Liver (tissue), 9 donors: ENCODE results near the gene OTUD5. TPM values are rescaled to one million over a fixed set of nuclear protein-coding genes. Genes with fewer than 3 reads are reported as not detected.

Experiments
- DNase-seq: peaks from one replicate; pipeline ENCODE4 v3.0.0-alpha.2; 2017; ENCODE audit warnings: low spot score
- H3K27ac ChIP-seq, 2 donors: one replicate each; pipeline ENCODE4 v1.7.0; 2013; ENCODE audit warnings: inconsistent platforms in 2 of 2, low read length in 2 of 2, control low read depth in 1 of 2, low read depth in 1 of 2, mild to moderate bottlenecking in 1 of 2
- H3K27me3 ChIP-seq, 4 donors: one replicate each; pipeline versions ENCODE4 v1.6.1 to v1.7.0; 2013; ENCODE audit warnings: low read length in 3 of 4, inconsistent platforms in 1 of 4, mild to moderate bottlenecking in 1 of 4, moderate library complexity in 1 of 4; ENCODE audit not compliant: control insufficient read depth in 4 of 4, insufficient read depth in 4 of 4
- H3K36me3 ChIP-seq, 4 donors: one replicate each; pipeline versions ENCODE4 v1.6.1 to v1.7.0; 2013; ENCODE audit warnings: low read length in 3 of 4, mild to moderate bottlenecking in 3 of 4, low read depth in 1 of 4, moderate library complexity in 1 of 4; ENCODE audit not compliant: control insufficient read depth in 4 of 4, insufficient read depth in 3 of 4
- H3K4me1 ChIP-seq, 4 donors: one replicate each; pipeline versions ENCODE4 v1.6.1 to v1.7.0; 2013; ENCODE audit warnings: low read length in 3 of 4, mild to moderate bottlenecking in 3 of 4, moderate library complexity in 1 of 4; ENCODE audit not compliant: control insufficient read depth in 4 of 4, insufficient read depth in 4 of 4
- H3K4me3 ChIP-seq, 3 donors: one replicate each; pipeline versions ENCODE4 v1.6.1 to v1.7.0; 2013; ENCODE audit warnings: low read length in 3 of 3, control low read depth in 1 of 3, low read depth in 1 of 3, mild to moderate bottlenecking in 1 of 3
- H3K9ac ChIP-seq, 2 donors: one replicate each; pipeline ENCODE4 v1.7.0; 2013; ENCODE audit warnings: low read length in 2 of 2, mild to moderate bottlenecking in 2 of 2, moderate library complexity in 2 of 2, control low read depth in 1 of 2, low read depth in 1 of 2
- H3K9me3 ChIP-seq, 4 donors: one replicate each; pipeline versions ENCODE4 v1.6.1 to v1.7.0; 2013; ENCODE audit warnings: low read length in 3 of 4; ENCODE audit not compliant: control insufficient read depth in 4 of 4
- EGR1 ChIP-seq, 2 donors: IDR thresholded peaks; 2 replicates each; pipeline ENCODE4 v1.6.1; 2016 to 2018; ENCODE audit warnings: antibody characterized with exemption in 2 of 2, low read depth in 2 of 2
- FOXA1 ChIP-seq: IDR thresholded peaks from 2 replicates; pipeline ENCODE4 v1.6.1; 2016; ENCODE audit warnings: antibody characterized with exemption
- FOXA2 ChIP-seq: IDR thresholded peaks from 2 replicates; pipeline ENCODE4 v1.6.1; 2016; ENCODE audit warnings: antibody characterized with exemption
- GABPA ChIP-seq, 2 donors: IDR thresholded peaks in 1 of 2; conservative IDR thresholded peaks in 1 of 2; 2 replicates each; pipeline ENCODE4 v1.6.1; 2016; ENCODE audit warnings: antibody characterized with exemption in 2 of 2, mild to moderate bottlenecking in 1 of 2, moderate library complexity in 1 of 2
- HNF4A ChIP-seq, 2 donors: conservative IDR thresholded peaks; 2 replicates each; pipeline ENCODE4 v1.6.1; 2016; ENCODE audit warnings: antibody characterized with exemption in 2 of 2, mild to moderate bottlenecking in 2 of 2
- HNF4G ChIP-seq: IDR thresholded peaks from 2 replicates; pipeline ENCODE4 v1.6.1; 2016; ENCODE audit warnings: antibody characterized with exemption
- JUND ChIP-seq, 2 donors: IDR thresholded peaks; 2 replicates each; pipeline ENCODE4 v1.6.1; 2016; ENCODE audit warnings: antibody characterized with exemption in 2 of 2
- NR2F2 ChIP-seq: IDR thresholded peaks from 2 replicates; pipeline ENCODE4 v1.6.1; 2016; ENCODE audit warnings: antibody characterized with exemption
- RAD21 ChIP-seq, 2 donors: IDR thresholded peaks; 2 replicates each; pipeline ENCODE4 v1.6.1; 2016; ENCODE audit warnings: antibody characterized with exemption in 2 of 2, mild to moderate bottlenecking in 2 of 2
- RXRA ChIP-seq, 2 donors: IDR thresholded peaks; 2 replicates each; pipeline ENCODE4 v1.6.1; 2017 to 2018; ENCODE audit warnings: antibody characterized with exemption in 2 of 2, mild to moderate bottlenecking in 1 of 2
- SP1 ChIP-seq: IDR thresholded peaks from 2 replicates; pipeline ENCODE4 v1.6.1; 2018; ENCODE audit warnings: antibody characterized with exemption, mild to moderate bottlenecking
- TAF1 ChIP-seq: conservative IDR thresholded peaks from 2 replicates; pipeline ENCODE4 v1.6.1; 2016; ENCODE audit warnings: antibody characterized with exemption, mild to moderate bottlenecking
- YY1 ChIP-seq: IDR thresholded peaks from 2 replicates; pipeline ENCODE4 v1.6.1; 2016; ENCODE audit warnings: antibody characterized with exemption, mild to moderate bottlenecking
- WGBS: extraction: QIAGEN DNeasy Blood & Tissue Kit; methylation state at CpG from one replicate; pipeline ENCODE4 v1.1.7; 2013; 5-methylcytosine and 5-hydroxymethylcytosine counted together
- polyA plus RNA-seq, 2 donors: library from polyadenylated mRNA; stranded (reverse) in 1 of 2; unstranded in 1 of 2; fragments of 200-250 nt in 1 of 2; fragments of >200 nt in 1 of 2; fragmentation: Nextera tagmentation in 1 of 2; extraction: Ambion mirVana in 1 of 2; gene quantifications; one replicate each; pipeline versions ENCODE4 v1.2.1 to v1.2.3, GENCODE V29; 2013 to 2015
- total RNA-seq, 2 donors: library from RNA; depleted of rRNA; stranded (reverse); fragments of >200 nt; gene quantifications; one replicate each; pipeline ENCODE4 v1.2.3, GENCODE V29; 2014
- TF ChIP-seq, protein P1 (sequence below): IDR thresholded peaks from 2 replicates; pipeline ENCODE4 v1.6.1; 2016; ENCODE audit warnings: antibody characterized with exemption
- TF ChIP-seq, protein P2 (sequence below): IDR thresholded peaks from 2 replicates; pipeline ENCODE4 v1.6.1; 2016; ENCODE audit warnings: antibody characterized with exemption, mild to moderate bottlenecking
- TF ChIP-seq, protein P3 (sequence below): IDR thresholded peaks from 2 replicates; pipeline ENCODE4 v1.6.1; 2016; ENCODE audit warnings: antibody characterized with exemption
- TF ChIP-seq, protein P4 (sequence below): fragments of 150-350 bp; IDR thresholded peaks from 2 replicates; pipeline ENCODE4 v1.5.1; 2017; ENCODE audit warnings: improper control_type of control experiment, low read depth, low read length; ENCODE audit not compliant: missing input control
- TF ChIP-seq, protein P5 (sequence below): IDR thresholded peaks from 2 replicates; pipeline ENCODE4 v1.6.1; 2016; ENCODE audit warnings: antibody characterized with exemption
- donor health status: healthy.
- donor health status: healthy.
- donor health status: healthy.
- donor health status: healthy.
- donor health status: healthy.

OTUD5 gene
- total and polyA plus RNA-seq, 4 donors, result 9.3 to 29.3 (median 17.9) TPM

DNA sequence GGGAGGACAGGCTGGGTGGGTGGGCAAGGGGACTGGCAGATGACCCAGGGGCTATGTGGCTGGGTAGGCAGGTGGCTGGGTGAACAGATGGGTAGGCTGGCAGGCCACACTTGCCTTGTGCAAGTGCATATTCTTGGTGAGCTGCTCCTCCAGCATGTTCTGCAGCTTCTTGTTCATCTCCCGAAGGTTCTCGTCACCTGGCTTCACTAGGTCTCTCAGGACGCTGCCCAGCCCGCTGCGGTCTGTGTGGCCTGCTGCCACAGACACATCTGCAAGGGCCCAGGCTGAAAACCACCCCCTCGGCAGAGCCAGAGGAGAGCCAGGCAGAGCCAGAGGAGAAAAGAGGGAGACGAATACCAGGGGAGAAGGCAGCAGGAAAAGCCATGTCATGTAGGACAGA lies 17.6 kb upstream of the OTUD5 start:
- Histone ChIP-seq H3K4me3 (no peak overlapping the region), H3K36me3 (peaks cover 2 to 27% (median 13%) of the 10 kb centered on the region in 4 donors), H3K27ac (no peak overlapping the region), H3K9ac (no peak overlapping the region), H3K9me3 (no peaks in the 10 kb centered on the region), H3K27me3 (no peaks in the 10 kb centered on the region), H3K4me1 (peaks cover 3 to 8% (median 4%) of the 10 kb centered on the region in 4 donors)
- 93% methylated on average over 7 of the region's 7 CpGs for WGBS
- no peak for DNase-seq
- TF ChIP-seq RXRA (IDR thresholded peaks at IDR 0.05) (no peak), EGR1 (IDR thresholded peaks at IDR 0.05; ENCODE audit: low read depth in 2 of 2) (no peak), JUND (IDR thresholded peaks at IDR 0.05) (no peak), SP1 (no peak), NR2F2 (no peak), HNF4A (conservative IDR thresholded peaks at IDR 0.05) (no peak), HNF4G (no peak), FOXA1 (no peak), FOXA2 (no peak), GABPA (IDR thresholded peaks at IDR 0.05 in 1 of 2, conservative IDR thresholded peaks at IDR 0.05 in 1 of 2) (no peak), TAF1 (no peak)
- TF ChIP-seq, protein P1, sequence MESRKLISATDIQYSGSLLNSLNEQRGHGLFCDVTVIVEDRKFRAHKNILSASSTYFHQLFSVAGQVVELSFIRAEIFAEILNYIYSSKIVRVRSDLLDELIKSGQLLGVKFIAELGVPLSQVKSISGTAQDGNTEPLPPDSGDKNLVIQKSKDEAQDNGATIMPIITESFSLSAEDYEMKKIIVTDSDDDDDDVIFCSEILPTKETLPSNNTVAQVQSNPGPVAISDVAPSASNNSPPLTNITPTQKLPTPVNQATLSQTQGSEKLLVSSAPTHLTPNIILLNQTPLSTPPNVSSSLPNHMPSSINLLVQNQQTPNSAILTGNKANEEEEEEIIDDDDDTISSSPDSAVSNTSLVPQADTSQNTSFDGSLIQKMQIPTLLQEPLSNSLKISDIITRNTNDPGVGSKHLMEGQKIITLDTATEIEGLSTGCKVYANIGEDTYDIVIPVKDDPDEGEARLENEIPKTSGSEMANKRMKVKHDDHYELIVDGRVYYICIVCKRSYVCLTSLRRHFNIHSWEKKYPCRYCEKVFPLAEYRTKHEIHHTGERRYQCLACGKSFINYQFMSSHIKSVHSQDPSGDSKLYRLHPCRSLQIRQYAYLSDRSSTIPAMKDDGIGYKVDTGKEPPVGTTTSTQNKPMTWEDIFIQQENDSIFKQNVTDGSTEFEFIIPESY, result no peak
- TF ChIP-seq, protein P2, sequence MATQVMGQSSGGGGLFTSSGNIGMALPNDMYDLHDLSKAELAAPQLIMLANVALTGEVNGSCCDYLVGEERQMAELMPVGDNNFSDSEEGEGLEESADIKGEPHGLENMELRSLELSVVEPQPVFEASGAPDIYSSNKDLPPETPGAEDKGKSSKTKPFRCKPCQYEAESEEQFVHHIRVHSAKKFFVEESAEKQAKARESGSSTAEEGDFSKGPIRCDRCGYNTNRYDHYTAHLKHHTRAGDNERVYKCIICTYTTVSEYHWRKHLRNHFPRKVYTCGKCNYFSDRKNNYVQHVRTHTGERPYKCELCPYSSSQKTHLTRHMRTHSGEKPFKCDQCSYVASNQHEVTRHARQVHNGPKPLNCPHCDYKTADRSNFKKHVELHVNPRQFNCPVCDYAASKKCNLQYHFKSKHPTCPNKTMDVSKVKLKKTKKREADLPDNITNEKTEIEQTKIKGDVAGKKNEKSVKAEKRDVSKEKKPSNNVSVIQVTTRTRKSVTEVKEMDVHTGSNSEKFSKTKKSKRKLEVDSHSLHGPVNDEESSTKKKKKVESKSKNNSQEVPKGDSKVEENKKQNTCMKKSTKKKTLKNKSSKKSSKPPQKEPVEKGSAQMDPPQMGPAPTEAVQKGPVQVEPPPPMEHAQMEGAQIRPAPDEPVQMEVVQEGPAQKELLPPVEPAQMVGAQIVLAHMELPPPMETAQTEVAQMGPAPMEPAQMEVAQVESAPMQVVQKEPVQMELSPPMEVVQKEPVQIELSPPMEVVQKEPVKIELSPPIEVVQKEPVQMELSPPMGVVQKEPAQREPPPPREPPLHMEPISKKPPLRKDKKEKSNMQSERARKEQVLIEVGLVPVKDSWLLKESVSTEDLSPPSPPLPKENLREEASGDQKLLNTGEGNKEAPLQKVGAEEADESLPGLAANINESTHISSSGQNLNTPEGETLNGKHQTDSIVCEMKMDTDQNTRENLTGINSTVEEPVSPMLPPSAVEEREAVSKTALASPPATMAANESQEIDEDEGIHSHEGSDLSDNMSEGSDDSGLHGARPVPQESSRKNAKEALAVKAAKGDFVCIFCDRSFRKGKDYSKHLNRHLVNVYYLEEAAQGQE, result no peak
- TF ChIP-seq, protein P3, sequence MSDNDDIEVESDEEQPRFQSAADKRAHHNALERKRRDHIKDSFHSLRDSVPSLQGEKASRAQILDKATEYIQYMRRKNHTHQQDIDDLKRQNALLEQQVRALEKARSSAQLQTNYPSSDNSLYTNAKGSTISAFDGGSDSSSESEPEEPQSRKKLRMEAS, result no peak

DNA sequence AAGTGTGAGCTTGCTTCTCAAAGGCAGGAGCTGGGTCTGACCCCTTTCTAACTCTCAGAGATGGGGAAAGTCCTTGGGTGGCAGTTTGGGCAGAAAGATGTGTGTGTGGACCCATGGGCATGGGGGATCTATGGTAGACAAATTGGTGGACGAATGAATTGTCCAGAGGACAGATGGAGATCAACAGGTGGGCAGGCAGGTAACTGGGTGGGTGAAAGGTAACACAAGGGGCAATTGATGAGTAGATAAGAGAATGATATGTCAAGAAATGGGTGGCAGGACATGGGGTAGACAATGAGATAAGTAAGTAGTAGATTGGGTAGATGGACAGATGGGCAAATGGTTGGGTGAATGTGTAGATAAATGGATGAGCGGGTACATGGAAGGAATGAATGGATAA lies 17.2 kb upstream of the OTUD5 start:
- no peak for DNase-seq
- Histone ChIP-seq H3K4me1 (peaks cover 3 to 8% (median 4%) of the 10 kb centered on the region in 4 donors), H3K27me3 (no peaks in the 10 kb centered on the region), H3K27ac (no peak overlapping the region), H3K4me3 (no peak overlapping the region), H3K36me3 (peaks cover 2 to 27% (median 13%) of the 10 kb centered on the region in 4 donors), H3K9ac (no peak overlapping the region), H3K9me3 (no peaks in the 10 kb centered on the region)
- WGBS, result 92% methylated on average over 2 of the region's 2 CpGs
- TF ChIP-seq, protein P4, sequence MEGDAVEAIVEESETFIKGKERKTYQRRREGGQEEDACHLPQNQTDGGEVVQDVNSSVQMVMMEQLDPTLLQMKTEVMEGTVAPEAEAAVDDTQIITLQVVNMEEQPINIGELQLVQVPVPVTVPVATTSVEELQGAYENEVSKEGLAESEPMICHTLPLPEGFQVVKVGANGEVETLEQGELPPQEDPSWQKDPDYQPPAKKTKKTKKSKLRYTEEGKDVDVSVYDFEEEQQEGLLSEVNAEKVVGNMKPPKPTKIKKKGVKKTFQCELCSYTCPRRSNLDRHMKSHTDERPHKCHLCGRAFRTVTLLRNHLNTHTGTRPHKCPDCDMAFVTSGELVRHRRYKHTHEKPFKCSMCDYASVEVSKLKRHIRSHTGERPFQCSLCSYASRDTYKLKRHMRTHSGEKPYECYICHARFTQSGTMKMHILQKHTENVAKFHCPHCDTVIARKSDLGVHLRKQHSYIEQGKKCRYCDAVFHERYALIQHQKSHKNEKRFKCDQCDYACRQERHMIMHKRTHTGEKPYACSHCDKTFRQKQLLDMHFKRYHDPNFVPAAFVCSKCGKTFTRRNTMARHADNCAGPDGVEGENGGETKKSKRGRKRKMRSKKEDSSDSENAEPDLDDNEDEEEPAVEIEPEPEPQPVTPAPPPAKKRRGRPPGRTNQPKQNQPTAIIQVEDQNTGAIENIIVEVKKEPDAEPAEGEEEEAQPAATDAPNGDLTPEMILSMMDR, result no peak
- TF ChIP-seq YY1, result no peak
- TF ChIP-seq, protein P1, result no peak
- TF ChIP-seq, protein P2, result no peak
- no peak for TF ChIP-seq RXRA (IDR thresholded peaks at IDR 0.05)
- TF ChIP-seq HNF4G, result no peak
- TF ChIP-seq, protein P5, sequence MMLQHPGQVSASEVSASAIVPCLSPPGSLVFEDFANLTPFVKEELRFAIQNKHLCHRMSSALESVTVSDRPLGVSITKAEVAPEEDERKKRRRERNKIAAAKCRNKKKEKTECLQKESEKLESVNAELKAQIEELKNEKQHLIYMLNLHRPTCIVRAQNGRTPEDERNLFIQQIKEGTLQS, result no peak
- no peak for TF ChIP-seq RAD21 (IDR thresholded peaks at IDR 0.05)
- no peak for TF ChIP-seq TAF1
- no peak for TF ChIP-seq NR2F2
- TF ChIP-seq FOXA2, result no peak
- no peak for TF ChIP-seq HNF4A (conservative IDR thresholded peaks at IDR 0.05)
- TF ChIP-seq, protein P3, result no peak
- no peak for TF ChIP-seq SP1
- no peak for TF ChIP-seq FOXA1
- TF ChIP-seq JUND (IDR thresholded peaks at IDR 0.05), result no peak
